HL-60 (cell line): Measurements from ENCODE around the gene EFNA5.

Experiments
- POLR2AphosphoS5 ChIP-seq: IDR thresholded peaks from 2 replicates; pipeline ENCODE4 v1.6.1; 2012; ENCODE audit warnings: low read depth
- TF ChIP-seq, protein P1 (sequence below): IDR thresholded peaks from one replicate; pipeline ENCODE4 v1.5.1; 2011; ENCODE audit warnings: low read length, control low read depth, inconsistent platforms; ENCODE audit not compliant: insufficient read depth

DNA sequence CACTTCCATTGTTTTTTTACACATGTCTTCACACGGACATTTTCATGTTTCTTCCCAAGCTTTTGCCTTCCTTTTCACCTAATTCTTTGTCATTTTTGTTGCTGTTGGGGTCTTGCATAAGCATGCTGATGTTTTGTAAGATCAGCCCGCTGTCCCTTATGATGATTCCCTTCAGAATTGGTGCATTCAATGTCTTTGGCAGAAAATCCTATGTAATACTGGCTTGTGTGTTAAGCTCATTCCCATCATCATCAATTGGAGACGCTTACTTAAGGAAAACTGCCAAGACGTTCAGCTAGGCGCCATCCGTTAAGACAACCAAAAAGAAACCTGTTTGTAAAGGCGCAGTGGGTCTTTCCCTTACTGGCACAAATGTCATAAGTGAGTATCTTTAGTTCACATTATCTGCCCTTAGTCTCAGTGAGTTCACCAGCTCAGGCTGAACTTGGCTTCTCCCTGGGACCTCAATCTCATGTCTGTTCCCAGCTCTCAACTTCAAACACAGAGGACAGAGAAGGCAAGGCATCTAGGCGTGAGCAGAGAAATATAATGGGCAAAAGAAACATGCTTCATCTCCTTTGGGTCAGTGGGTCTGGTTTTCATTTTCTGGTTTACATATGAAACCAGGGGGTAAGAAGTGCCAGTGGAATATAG lies 97.9 kb downstream of the EFNA5 start:
- TF ChIP-seq, protein P1, sequence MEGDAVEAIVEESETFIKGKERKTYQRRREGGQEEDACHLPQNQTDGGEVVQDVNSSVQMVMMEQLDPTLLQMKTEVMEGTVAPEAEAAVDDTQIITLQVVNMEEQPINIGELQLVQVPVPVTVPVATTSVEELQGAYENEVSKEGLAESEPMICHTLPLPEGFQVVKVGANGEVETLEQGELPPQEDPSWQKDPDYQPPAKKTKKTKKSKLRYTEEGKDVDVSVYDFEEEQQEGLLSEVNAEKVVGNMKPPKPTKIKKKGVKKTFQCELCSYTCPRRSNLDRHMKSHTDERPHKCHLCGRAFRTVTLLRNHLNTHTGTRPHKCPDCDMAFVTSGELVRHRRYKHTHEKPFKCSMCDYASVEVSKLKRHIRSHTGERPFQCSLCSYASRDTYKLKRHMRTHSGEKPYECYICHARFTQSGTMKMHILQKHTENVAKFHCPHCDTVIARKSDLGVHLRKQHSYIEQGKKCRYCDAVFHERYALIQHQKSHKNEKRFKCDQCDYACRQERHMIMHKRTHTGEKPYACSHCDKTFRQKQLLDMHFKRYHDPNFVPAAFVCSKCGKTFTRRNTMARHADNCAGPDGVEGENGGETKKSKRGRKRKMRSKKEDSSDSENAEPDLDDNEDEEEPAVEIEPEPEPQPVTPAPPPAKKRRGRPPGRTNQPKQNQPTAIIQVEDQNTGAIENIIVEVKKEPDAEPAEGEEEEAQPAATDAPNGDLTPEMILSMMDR, result no peak
- no peak for TF ChIP-seq POLR2AphosphoS5
